HL-60 (cell line): ENCODE data around the gene SMPDL3B.

Experiments used
- CTCF ChIP-seq: IDR thresholded peaks from one replicate; pipeline ENCODE4 v1.5.1; 2011; ENCODE audit warnings: low read length, control low read depth, inconsistent platforms; ENCODE audit not compliant: insufficient read depth
- GABPA ChIP-seq: IDR thresholded peaks from 2 replicates; pipeline ENCODE4 v1.6.1; 2012; ENCODE audit warnings: low read depth
- POLR2AphosphoS5 ChIP-seq: IDR thresholded peaks from 2 replicates; pipeline ENCODE4 v1.6.1; 2012; ENCODE audit warnings: low read depth
- REST ChIP-seq: IDR thresholded peaks from 2 replicates; pipeline ENCODE4 v1.6.1; 2012; ENCODE audit warnings: low read depth; ENCODE audit not compliant: insufficient replicate concordance

- TF ChIP-seq CTCF (no peak), GABPA (no peak), REST (no peak), POLR2AphosphoS5 (no peak)
Observed at GRCh38 chr1:27906759-27907158, 28.0 kb upstream of the SMPDL3B start.
